Measurements from ENCODE around the gene SDK1. TPM values are rescaled to one million over a fixed set of nuclear protein-coding genes. Genes with fewer than 3 reads are reported as not detected.

SDK1 gene
- total RNA-seq, 2 experiments from 2014 or later, result 0.10 to 0.17 TPM

- Mint-ChIP-seq H3K4me1 (peaks cover 4% of the 10 kb centered on the region), H3K27me3 (no peaks in the 10 kb centered on the region), H3K27ac (no peak overlapping the region), H3K4me3 (no peak overlapping the region), H3K9me3 (no peaks in the 10 kb centered on the region), H3K36me3 (ENCODE audit: low read depth) (no peaks in the 10 kb centered on the region)
- ChIA-PET CTCF (no interaction called here), POLR2A (no interaction called here)
- DNase-seq, result no peak
Observed at GRCh38 chr7:4070214-4070613, 769.2 kb downstream of the SDK1 start.

DNA sequence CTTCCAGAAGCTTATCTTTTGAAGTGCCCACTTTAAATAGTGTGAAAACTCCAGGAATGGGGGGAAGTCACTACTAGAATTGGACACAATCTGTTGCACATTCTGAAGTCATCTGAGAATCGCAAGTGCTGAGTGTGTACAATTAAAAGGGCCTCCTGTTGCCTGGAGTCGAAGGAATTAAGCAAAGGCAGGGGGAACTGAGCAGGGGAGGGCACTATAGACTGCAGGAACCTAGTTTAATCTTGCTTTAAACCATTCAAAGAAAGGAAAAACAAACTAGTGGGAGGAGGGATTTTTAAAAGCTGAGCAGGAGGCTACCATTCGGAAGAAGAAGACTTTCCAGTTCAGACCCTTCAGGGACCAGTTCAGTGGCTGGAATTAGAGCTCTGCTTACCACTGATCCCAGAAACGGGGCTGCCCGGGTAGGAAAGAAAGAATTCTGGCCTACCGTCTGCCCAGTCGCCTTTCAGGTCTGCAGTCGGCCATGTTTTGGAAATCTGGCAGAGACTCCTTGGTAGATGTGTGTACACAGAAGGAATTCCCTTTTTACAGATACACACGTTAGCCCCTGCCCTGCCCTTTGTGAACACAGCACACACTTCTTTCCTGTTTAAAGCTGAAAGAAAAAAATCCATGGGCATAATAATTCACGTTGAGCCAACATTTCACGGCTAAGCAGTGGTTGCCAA, 770.5 kb downstream of the SDK1 start:
- H3K4me1 Mint-ChIP-seq, result no peaks in the 10 kb centered on the region
- H3K27ac Mint-ChIP-seq, result no peak overlapping the region
- CTCF ChIA-PET, result no interaction called here
- no peaks in the 10 kb centered on the region for H3K36me3 Mint-ChIP-seq (ENCODE audit: low read depth)
- no peaks in the 10 kb centered on the region for H3K9me3 Mint-ChIP-seq
- H3K27me3 Mint-ChIP-seq, result no peaks in the 10 kb centered on the region
- no peak for DNase-seq
- POLR2A ChIA-PET, result no interaction called here
- H3K4me3 Mint-ChIP-seq, result no peak overlapping the region

GRCh38 chr7:4072161-4072925, 771.3 kb downstream of the SDK1 start:
- ChIA-PET POLR2A (no interaction called here), CTCF (no interaction called here)
- Mint-ChIP-seq H3K36me3 (ENCODE audit: low read depth) (no peaks in the 10 kb centered on the region), H3K4me3 (no peak overlapping the region), H3K27ac (no peak overlapping the region), H3K27me3 (no peaks in the 10 kb centered on the region), H3K9me3 (no peaks in the 10 kb centered on the region), H3K4me1 (no peaks in the 10 kb centered on the region)
- no peak for DNase-seq

DNA sequence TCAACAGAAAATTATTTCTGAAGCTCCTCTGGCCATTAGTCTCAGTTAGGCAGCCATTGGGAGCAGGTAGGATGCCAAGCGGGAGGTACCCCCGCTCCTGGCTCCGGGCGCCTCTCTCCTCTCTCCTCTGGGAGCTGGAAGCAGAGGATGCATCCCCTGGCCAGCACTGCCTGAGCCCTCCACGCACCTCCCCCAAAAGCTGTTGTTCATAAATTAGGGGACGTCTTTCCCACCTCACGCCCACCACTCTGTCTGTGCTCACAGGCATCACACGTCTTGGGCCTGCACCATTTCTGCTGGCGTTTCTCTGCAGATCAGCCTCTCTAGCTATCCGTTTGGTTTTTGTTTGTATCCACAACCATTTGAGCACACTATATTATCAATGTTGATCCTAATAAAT, 772.0 kb downstream of the SDK1 start:
- H3K4me1 Mint-ChIP-seq, result no peaks in the 10 kb centered on the region
- H3K27me3 Mint-ChIP-seq, result no peaks in the 10 kb centered on the region
- POLR2A ChIA-PET, result no interaction called here
- DNase-seq, result no peak
- no peak overlapping the region for H3K27ac Mint-ChIP-seq
- no peak overlapping the region for H3K4me3 Mint-ChIP-seq
- no peaks in the 10 kb centered on the region for H3K9me3 Mint-ChIP-seq
- H3K36me3 Mint-ChIP-seq (ENCODE audit: low read depth), result no peaks in the 10 kb centered on the region
- CTCF ChIA-PET, result interaction anchor here (1.1 kb wide), 1 partner anchor 91 kb away, joined by 3 read pairs; no protein-coding TSS in a partner anchor

- CTCF ChIA-PET, result interaction anchor here (1.1 kb wide), 1 partner anchor 92 kb away, joined by 3 read pairs; no protein-coding TSS in a partner anchor
- no peaks in the 10 kb centered on the region for H3K4me1 Mint-ChIP-seq
- DNase-seq, result no peak
- H3K36me3 Mint-ChIP-seq (ENCODE audit: low read depth), result no peaks in the 10 kb centered on the region
- no peak overlapping the region for H3K4me3 Mint-ChIP-seq
- H3K27ac Mint-ChIP-seq, result no peak overlapping the region
- H3K27me3 Mint-ChIP-seq, result no peaks in the 10 kb centered on the region
- POLR2A ChIA-PET, result no interaction called here
- no peaks in the 10 kb centered on the region for H3K9me3 Mint-ChIP-seq
Observed at GRCh38 chr7:4073750-4074149, 772.7 kb downstream of the SDK1 start.

GRCh38 chr7:4074407-4074806, 773.4 kb downstream of the SDK1 start:
- Mint-ChIP-seq H3K27me3 (no peaks in the 10 kb centered on the region), H3K27ac (no peak overlapping the region), H3K36me3 (ENCODE audit: low read depth) (no peaks in the 10 kb centered on the region), H3K4me3 (no peak overlapping the region), H3K9me3 (no peaks in the 10 kb centered on the region), H3K4me1 (no peaks in the 10 kb centered on the region)
- ChIA-PET POLR2A (no interaction called here), CTCF (no interaction called here)
- DNase-seq, result no peak

- H3K36me3 Mint-ChIP-seq (ENCODE audit: low read depth), result no peaks in the 10 kb centered on the region
Observed at GRCh38 chr7:4074994-4075393, 773.9 kb downstream of the SDK1 start.

DNA sequence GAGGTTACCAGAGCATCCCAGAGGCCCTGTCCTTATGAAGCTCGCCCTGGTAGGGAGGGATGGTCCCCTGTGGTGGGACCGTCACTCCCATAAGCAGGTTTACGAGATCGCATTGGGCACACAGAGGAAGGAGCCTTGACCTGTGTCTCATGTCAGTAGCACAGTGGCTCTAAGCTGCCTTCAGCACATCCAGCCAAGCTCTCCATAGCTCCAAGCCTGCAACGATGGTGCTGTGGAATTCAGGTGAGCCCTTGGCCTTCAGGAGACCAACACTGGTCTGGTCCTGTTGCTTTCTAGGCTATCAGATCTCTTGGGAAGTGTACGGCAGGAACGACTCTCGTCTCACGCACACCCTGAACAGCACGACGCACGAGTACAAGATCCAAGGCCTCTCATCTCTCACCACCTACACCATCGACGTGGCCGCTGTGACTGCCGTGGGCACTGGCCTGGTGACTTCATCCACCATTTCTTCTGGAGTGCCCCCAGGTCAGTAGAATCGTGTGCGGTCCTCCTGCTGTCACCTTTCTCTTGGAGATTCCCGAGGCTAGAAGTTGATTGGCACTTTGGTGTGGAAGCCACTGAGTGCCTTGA, 775.7 kb downstream of the SDK1 start:
- POLR2A ChIA-PET, result no interaction called here
- DNase-seq, result no peak
- Mint-ChIP-seq H3K4me3 (no peak overlapping the region), H3K36me3 (ENCODE audit: low read depth) (no peaks in the 10 kb centered on the region), H3K27ac (no peak overlapping the region), H3K27me3 (no peaks in the 10 kb centered on the region), H3K4me1 (no peaks in the 10 kb centered on the region), H3K9me3 (no peaks in the 10 kb centered on the region)
- CTCF ChIA-PET, result no interaction called here

More at GRCh38 chr7:4074994-4075393, 773.9 kb downstream of the SDK1 start:
- H3K27me3 Mint-ChIP-seq, result no peaks in the 10 kb centered on the region
- ChIA-PET POLR2A (no interaction called here), CTCF (no interaction called here)
- H3K4me1 Mint-ChIP-seq, result no peaks in the 10 kb centered on the region
- no peak for DNase-seq
- H3K9me3 Mint-ChIP-seq, result no peaks in the 10 kb centered on the region
- no peak overlapping the region for H3K4me3 Mint-ChIP-seq
- H3K27ac Mint-ChIP-seq, result no peak overlapping the region

GRCh38 chr7:4077980-4078379, 776.9 kb downstream of the SDK1 start:
- H3K27ac Mint-ChIP-seq, result no peak overlapping the region
- H3K36me3 Mint-ChIP-seq (ENCODE audit: low read depth), result no peaks in the 10 kb centered on the region
- POLR2A ChIA-PET, result no interaction called here
- CTCF ChIA-PET, result no interaction called here
- no peaks in the 10 kb centered on the region for H3K27me3 Mint-ChIP-seq
- DNase-seq, result no peak
- H3K9me3 Mint-ChIP-seq, result no peaks in the 10 kb centered on the region
- H3K4me1 Mint-ChIP-seq, result no peaks in the 10 kb centered on the region
- no peak overlapping the region for H3K4me3 Mint-ChIP-seq

DNA sequence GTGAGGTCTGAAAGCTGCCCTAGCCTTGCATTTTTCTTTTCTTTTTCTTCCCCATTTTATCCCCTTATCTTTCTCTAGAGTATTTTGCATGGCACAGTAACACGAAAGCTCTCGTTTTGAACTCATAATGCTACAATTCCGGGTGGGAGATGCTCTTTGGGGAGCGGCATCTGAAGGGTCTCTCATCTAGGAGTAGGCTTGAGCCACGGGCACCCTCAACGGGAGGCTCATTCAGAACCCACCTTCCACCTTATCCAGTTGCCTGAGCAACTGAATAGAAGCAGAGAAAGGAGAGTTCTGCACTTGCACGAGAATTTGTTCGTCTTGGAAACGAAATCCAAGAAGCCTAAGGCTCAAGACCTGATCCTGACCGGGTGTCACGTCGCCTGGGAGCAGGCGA, 777.5 kb downstream of the SDK1 start:
- no peaks in the 10 kb centered on the region for H3K9me3 Mint-ChIP-seq
- H3K27ac Mint-ChIP-seq, result no peak overlapping the region
- ChIA-PET POLR2A (no interaction called here), CTCF (no interaction called here)
- H3K4me1 Mint-ChIP-seq, result no peaks in the 10 kb centered on the region
- no peak for DNase-seq
- H3K27me3 Mint-ChIP-seq, result no peaks in the 10 kb centered on the region
- H3K4me3 Mint-ChIP-seq, result no peak overlapping the region
- H3K36me3 Mint-ChIP-seq (ENCODE audit: low read depth), result no peaks in the 10 kb centered on the region

DNA sequence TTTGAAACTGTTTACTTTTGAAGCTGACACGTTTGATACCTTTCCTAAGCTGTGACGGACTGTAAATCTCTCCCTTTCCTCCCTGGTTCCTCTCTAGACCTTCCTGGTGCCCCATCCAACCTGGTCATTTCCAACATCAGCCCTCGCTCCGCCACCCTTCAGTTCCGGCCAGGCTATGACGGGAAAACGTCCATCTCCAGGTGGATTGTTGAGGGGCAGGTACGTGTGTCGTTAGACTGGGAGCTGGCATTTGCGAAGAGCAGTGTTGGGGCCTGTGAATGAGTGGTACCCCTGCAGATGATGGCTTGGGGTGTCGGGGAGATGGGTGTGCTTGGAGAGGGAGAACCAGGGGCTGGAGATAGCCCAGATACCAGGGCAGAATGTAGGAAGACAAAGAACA, 778.3 kb downstream of the SDK1 start:
- POLR2A ChIA-PET, result no interaction called here
- no peaks in the 10 kb centered on the region for H3K9me3 Mint-ChIP-seq
- no peak overlapping the region for H3K27ac Mint-ChIP-seq
- no peaks in the 10 kb centered on the region for H3K27me3 Mint-ChIP-seq
- no peaks in the 10 kb centered on the region for H3K36me3 Mint-ChIP-seq (ENCODE audit: low read depth)
- no peak overlapping the region for H3K4me3 Mint-ChIP-seq
- CTCF ChIA-PET, result interaction anchor here (0.6 kb wide), 1 partner anchor 1411 kb away, joined by 3 read pairs; no protein-coding TSS in a partner anchor
- no peak for DNase-seq
- no peaks in the 10 kb centered on the region for H3K4me1 Mint-ChIP-seq

DNA sequence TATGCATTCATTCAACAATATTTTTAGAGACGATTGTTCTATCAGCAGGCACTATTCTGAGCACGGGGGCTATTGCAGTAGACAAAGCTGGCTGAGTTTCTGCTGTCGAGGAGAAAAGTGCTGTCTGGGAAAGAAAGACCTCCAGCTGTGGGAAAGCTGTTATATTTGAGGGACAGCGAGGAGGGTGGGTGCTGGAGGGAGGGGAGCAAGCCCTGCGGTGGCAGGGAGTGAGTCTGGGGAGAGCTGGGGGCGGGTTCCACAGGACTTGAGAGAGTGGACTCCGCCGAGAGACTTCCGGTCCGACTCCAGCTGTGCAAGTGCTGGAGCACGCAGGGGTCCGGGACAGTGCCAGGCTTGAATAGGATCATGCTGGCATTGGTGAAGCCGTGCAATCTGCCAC, 778.9 kb downstream of the SDK1 start:
- H3K4me3 Mint-ChIP-seq, result no peak overlapping the region
- no peaks in the 10 kb centered on the region for H3K9me3 Mint-ChIP-seq
- H3K27me3 Mint-ChIP-seq, result no peaks in the 10 kb centered on the region
- ChIA-PET CTCF (interaction anchor here (0.6 kb wide), 1 partner anchor 1411 kb away, joined by 3 read pairs; no protein-coding TSS in a partner anchor), POLR2A (no interaction called here)
- no peak for DNase-seq
- no peaks in the 10 kb centered on the region for H3K36me3 Mint-ChIP-seq (ENCODE audit: low read depth)
- H3K27ac Mint-ChIP-seq, result no peak overlapping the region
- H3K4me1 Mint-ChIP-seq, result no peaks in the 10 kb centered on the region

GRCh38 chr7:4080954-4081353, 779.9 kb downstream of the SDK1 start:
- H3K27ac Mint-ChIP-seq, result no peak overlapping the region
- no peak overlapping the region for H3K4me3 Mint-ChIP-seq
- ChIA-PET POLR2A (no interaction called here), CTCF (interaction anchor here (1.1 kb wide), 1 partner anchor 14 kb away, joined by 3 read pairs; no protein-coding TSS in a partner anchor)
- H3K27me3 Mint-ChIP-seq, result no peaks in the 10 kb centered on the region
- no peaks in the 10 kb centered on the region for H3K9me3 Mint-ChIP-seq
- DNase-seq, result no peak
- peaks cover 3% of the 10 kb centered on the region for H3K4me1 Mint-ChIP-seq
- no peaks in the 10 kb centered on the region for H3K36me3 Mint-ChIP-seq (ENCODE audit: low read depth)

Data from activated CD4-positive, alpha-beta T cell treated with anti-CD3 and anti-CD28 coated beads, Interleukin-2, amount 10 ng/mL, durations not matched to agents 7 days and 5 days (primary cell).